ENCODE data around the gene SYTL3. TPM values are rescaled to one million over a fixed set of nuclear protein-coding genes. Genes with fewer than 3 reads are reported as not detected.

The SYTL3 gene
- total and polyA plus RNA-seq, 2 experiments from 2014 or later: 0.07 TPM; not detected in 1

- TF ChIP-seq ETS1 (IDR thresholded peaks at IDR 0.05): no peak
- no peak for TF ChIP-seq EZH2 (IDR thresholded peaks at IDR 0.05; ENCODE audit: low read depth, unreplicated experiment)
- TF ChIP-seq STAT1 (IDR thresholded peaks at IDR 0.05; ENCODE audit: unreplicated experiment): no peak
- TF ChIP-seq CREB1 (CRISPR knock-in tag; IDR thresholded peaks at IDR 0.05; ENCODE audit: low read depth): no peak
- TF ChIP-seq NANOG (IDR thresholded peaks at IDR 0.05; ENCODE audit: borderline replicate concordance): no peak
- TF ChIP-seq POLR2AphosphoS5 (IDR thresholded peaks at IDR 0.05; ENCODE audit: low read depth): no peak
- TF ChIP-seq CTCF (conservative IDR thresholded peaks at IDR 0.05; ENCODE audit: low read depth in 2 of 2): no peak
- no peak for TF ChIP-seq ZNF331 (CRISPR knock-in tag; IDR thresholded peaks at IDR 0.05; ENCODE audit: low read depth)
- no peak for TF ChIP-seq REST (IDR thresholded peaks at IDR 0.05; ENCODE audit: unreplicated experiment)
Observed at GRCh38 chr6:158735009-158735408, 85.2 kb downstream of the SYTL3 start (continued).

- H3K9me2 ChIP-seq (ENCODE audit: insufficient read depth): no peaks in the 10 kb centered on the region
- H3K4me2 ChIP-seq: no peak overlapping the region
- ATAC-seq (no peak), DNase-seq (ENCODE audit: low spot score) (no peak)
- no peak overlapping the region for H3K27ac Mint-ChIP-seq
- no peak overlapping the region for H3K4me3 ChIP-seq
- H4K20me1 ChIP-seq (replicated peaks; ENCODE audit: insufficient read depth): no peaks in the 10 kb centered on the region
- TF ChIP-seq CREB1 (CRISPR knock-in tag; IDR thresholded peaks at IDR 0.05; ENCODE audit: low read depth) (no peak), JUNB (IDR thresholded peaks at IDR 0.05; ENCODE audit: unreplicated experiment) (no peak), REST (IDR thresholded peaks at IDR 0.05; ENCODE audit: unreplicated experiment) (no peak)
- peaks cover 8% of the 10 kb centered on the region; the same call in 1 of the 2 replicates for H3K36me3 ChIP-seq (ENCODE audit: insufficient read depth)
- H3F3A ChIP-seq (replicated peaks; ENCODE audit: low read depth): no peaks in the 10 kb centered on the region
- 0 out of 2 replicates have a peak overlapping the region, but pooled peaks have one; percentile 84 for H2AFZ ChIP-seq
- H3K4me1 Mint-ChIP-seq: no peaks in the 10 kb centered on the region
- no peak overlapping the region for H3K27ac ChIP-seq (ENCODE audit: low read depth)
- no peaks in the 10 kb centered on the region for H3K4me1 ChIP-seq (ENCODE audit: insufficient read depth)
- H3K4me3 Mint-ChIP-seq: no peak overlapping the region
- peaks cover 21% of the 10 kb centered on the region for H3K9me3 Mint-ChIP-seq
- H3K36me3 Mint-ChIP-seq (ENCODE audit: low read depth): peaks cover 6% of the 10 kb centered on the region; the same call in 2 of the 3 replicates
- H3K79me2 ChIP-seq (replicated peaks; ENCODE audit: insufficient read depth): no peaks in the 10 kb centered on the region
- H3K27me3 ChIP-seq (ENCODE audit: insufficient read depth): no peaks in the 10 kb centered on the region
- peaks cover 4% of the 10 kb centered on the region for H3K27me3 Mint-ChIP-seq (ENCODE audit: insufficient read depth, low read depth, poor library complexity)
Observed at GRCh38 chr6:158737082-158737709, 87.3 kb downstream of the SYTL3 start.
